Measurements from ENCODE around the gene PAAF1.
A peak's percentile ranks its signal among the peaks of the same experiment; 100 is the strongest.

Gene PAAF1

DNA sequence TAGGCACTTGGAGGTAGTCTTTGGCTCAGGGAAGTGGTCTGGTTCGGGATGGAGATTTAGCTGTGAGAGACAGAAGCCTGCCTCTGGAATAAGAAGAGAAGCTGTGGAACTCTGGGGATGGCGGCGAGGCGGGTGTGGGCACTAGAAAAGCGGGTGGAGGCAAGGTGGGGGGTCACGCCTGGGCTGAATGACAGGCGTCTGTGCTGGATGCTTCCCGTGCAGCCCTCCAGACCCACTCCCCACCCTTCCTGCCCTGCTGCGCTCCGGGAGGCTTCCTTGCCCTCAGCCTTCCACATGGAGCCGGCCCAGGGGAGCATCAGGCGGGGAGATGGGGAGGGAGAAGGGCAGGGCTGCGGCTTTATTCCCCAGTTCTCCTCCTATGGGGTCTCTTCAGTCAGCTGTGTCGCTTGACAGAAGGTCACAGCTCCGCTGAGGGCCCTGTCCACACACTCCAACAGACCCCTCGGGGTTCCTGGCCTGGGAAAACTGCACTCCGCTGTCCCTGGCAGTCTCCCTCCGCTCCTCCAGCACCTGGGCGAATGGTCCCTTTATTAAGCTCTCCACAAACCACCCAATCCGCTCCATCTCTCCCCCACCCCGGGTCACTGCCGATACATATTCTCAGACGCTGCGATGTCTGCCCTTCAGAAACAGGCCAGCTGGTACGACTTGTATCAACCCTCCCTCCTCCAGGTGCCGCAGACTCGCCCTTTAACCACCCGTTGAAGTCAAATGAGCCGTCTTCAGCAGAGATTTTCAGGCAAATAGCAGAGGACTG lies 80.3 kb downstream of the PAAF1 start:
- TF ChIP-seq, protein P1, sequence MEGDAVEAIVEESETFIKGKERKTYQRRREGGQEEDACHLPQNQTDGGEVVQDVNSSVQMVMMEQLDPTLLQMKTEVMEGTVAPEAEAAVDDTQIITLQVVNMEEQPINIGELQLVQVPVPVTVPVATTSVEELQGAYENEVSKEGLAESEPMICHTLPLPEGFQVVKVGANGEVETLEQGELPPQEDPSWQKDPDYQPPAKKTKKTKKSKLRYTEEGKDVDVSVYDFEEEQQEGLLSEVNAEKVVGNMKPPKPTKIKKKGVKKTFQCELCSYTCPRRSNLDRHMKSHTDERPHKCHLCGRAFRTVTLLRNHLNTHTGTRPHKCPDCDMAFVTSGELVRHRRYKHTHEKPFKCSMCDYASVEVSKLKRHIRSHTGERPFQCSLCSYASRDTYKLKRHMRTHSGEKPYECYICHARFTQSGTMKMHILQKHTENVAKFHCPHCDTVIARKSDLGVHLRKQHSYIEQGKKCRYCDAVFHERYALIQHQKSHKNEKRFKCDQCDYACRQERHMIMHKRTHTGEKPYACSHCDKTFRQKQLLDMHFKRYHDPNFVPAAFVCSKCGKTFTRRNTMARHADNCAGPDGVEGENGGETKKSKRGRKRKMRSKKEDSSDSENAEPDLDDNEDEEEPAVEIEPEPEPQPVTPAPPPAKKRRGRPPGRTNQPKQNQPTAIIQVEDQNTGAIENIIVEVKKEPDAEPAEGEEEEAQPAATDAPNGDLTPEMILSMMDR (IDR thresholded peaks at IDR 0.05; ENCODE audit: borderline replicate concordance, control extremely low read depth, extremely low read depth, insufficient read depth, missing control alignments) = no peak
- DNase-seq (ENCODE audit: low spot score) = no peak
- in situ Hi-C loops (cut with MboI; ENCODE audit: low sequenced_read_pairs, unreplicated experiment) = loop anchor here (25.0 kb wide), 1 partner anchor 280 kb away; no protein-coding TSS in a partner anchor

DNA sequence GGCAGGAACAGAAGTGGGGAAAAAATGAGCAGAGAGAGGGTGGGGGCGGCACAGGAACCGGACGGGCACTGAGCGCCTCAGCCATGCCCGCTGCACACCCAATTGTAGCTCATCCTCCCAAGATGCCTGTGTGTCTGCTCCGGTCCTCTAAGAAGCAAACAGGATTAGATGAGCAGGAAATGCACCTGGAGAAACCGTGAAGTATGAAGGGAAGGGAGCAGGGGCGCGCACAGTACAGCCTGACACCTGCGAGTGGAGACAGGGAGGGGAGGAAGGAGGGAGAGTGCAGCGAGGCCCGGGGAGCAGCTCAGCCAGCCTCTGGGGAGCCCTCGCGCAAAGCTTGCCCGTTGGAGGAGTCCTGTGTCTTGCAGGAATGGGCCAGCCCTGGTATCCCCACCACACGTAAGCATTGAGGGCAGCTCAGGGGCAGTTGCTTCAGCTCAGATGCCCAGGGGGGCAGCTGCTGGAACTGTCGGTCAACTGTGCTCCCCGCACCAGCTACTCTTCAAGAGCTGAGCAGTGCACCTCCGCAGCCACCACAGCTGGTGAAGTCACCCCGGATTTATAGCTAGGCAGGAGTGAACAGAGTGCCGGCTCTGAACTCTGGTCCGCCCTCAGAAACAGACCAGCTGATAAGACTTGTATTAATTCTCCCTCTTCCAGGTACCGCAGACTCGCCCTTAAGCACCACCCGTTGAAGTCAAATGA lies 81.0 kb downstream of the PAAF1 start:
- DNase-seq (ENCODE audit: low spot score) = no peak
- in situ Hi-C loops (cut with MboI; ENCODE audit: low sequenced_read_pairs, unreplicated experiment) = loop anchor here (25.0 kb wide), 1 partner anchor 279 kb away; no protein-coding TSS in a partner anchor
- TF ChIP-seq, protein P1 (IDR thresholded peaks at IDR 0.05; ENCODE audit: borderline replicate concordance, control extremely low read depth, extremely low read depth, insufficient read depth, missing control alignments) = no peak

DNA sequence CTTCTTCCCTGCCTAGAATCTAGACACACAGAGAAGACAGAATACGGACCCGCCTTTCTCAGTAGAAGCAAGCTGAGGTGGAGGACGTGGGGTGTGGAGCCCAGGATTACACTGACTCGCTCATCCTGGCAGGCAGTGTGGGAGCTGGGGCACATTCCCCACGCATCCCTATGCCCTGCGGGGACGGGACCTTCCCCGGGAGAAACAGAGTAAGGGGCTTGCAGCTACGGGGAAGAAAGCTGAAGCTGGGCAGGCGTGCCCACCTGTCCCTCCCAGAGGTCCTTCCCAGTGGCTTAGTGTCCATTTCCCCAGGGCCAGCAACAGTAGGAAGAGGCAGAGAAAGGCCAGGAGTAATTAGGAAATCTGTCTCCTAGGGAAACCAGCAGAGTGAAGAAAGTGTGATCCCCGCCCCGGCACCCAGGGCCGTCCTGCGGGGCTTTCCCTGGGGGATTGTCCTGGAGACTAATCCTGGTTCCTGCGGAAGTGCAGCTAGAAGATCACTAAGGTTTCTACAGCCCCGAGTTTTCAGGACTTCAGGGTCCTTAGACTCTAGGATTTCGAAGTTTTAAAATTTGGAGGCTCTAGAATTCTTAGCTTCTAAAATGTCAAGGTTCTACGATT lies 81.8 kb downstream of the PAAF1 start:
- DNase-seq (ENCODE audit: low spot score) = no peak
- in situ Hi-C loops (cut with MboI; ENCODE audit: low sequenced_read_pairs, unreplicated experiment) = loop anchor here (25.0 kb wide), 1 partner anchor 279 kb away; no protein-coding TSS in a partner anchor
- TF ChIP-seq, protein P1 (IDR thresholded peaks at IDR 0.05; ENCODE audit: borderline replicate concordance, control extremely low read depth, extremely low read depth, insufficient read depth, missing control alignments) = no peak

DNA sequence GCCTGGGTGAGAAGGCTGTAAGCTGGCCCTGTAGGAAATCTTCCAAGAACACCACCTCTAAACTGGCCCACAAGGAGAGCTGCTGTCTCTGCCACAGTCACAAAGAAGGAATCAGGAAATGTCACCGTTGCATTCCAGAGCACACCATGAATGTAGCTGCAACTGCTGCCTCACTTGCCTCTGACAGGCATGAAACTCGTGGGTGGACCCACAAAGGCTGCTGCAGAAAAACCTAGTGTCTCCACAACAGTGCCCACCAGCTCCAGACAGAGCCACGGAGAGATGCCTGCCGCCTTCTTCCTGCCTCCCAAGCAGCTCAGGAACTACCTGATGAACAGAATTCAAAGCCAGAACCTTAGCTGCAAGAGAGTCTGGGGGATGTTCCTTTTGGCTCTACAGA lies 84.5 kb downstream of the PAAF1 start:
- DNase-seq (ENCODE audit: low spot score) = peak; percentile 9
- TF ChIP-seq, protein P1 (IDR thresholded peaks at IDR 0.05; ENCODE audit: borderline replicate concordance, control extremely low read depth, extremely low read depth, insufficient read depth, missing control alignments) = no peak
- in situ Hi-C loops (cut with MboI; ENCODE audit: low sequenced_read_pairs, unreplicated experiment) = loop anchor here (25.0 kb wide), 1 partner anchor 276 kb away; no protein-coding TSS in a partner anchor

DNA sequence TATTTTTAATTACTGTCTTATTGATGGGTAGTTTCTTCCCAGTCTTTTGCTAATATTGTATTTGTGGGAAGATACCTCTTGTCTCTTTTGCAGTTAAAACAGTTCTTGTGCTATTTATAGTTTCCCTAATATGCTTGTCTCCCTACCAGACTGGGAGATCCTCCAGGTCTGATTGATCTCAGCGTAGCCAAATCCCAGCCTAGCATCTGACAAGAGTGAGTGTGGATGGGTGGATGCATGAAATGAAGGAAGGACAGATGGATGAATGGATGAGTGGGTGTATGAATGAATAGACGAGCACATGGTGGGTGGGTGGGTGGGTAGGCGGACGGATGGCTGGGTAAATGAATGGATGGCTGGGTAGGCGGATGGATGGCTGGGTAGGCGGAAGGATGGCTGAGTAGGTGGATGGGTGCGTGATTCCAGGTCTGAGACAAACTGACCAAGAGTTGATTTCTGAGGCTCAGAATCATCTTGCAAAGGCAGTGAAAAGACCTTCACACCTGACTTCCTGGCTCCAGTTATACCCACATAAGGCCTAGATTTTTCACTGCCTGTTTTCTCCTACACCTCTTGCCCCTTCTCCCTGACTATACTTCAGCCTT lies 85.4 kb downstream of the PAAF1 start:
- in situ Hi-C loops (cut with MboI; ENCODE audit: low sequenced_read_pairs, unreplicated experiment) = loop anchor here (25.0 kb wide), 1 partner anchor 275 kb away; no protein-coding TSS in a partner anchor
- TF ChIP-seq, protein P1 (IDR thresholded peaks at IDR 0.05; ENCODE audit: borderline replicate concordance, control extremely low read depth, extremely low read depth, insufficient read depth, missing control alignments) = no peak
- peak; percentile 8 for DNase-seq (ENCODE audit: low spot score)

DNA sequence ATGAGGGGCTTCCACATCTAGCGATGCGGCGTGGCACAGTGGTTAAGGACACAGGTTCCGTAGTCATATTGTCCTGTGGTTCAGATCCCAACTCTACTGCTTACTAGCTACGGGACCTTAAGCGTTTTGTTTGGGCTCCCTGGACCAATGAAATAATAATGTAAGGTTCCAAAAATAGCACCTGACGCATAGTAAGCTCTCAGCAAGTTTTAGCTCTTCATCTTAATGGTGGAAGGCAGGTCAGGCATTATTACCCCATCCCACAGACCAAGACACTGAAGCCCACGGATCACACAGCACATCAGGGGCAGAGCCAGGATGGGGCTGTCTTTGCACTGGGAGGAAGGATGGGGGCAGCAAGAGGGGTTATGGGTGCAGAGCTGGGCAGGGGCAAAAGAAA lies 87.1 kb downstream of the PAAF1 start:
- in situ Hi-C loops (cut with MboI; ENCODE audit: low sequenced_read_pairs, unreplicated experiment) = loop anchor here (25.0 kb wide), 1 partner anchor 273 kb away; no protein-coding TSS in a partner anchor
- DNase-seq (ENCODE audit: low spot score) = peak; percentile 6
- TF ChIP-seq, protein P1 (IDR thresholded peaks at IDR 0.05; ENCODE audit: borderline replicate concordance, control extremely low read depth, extremely low read depth, insufficient read depth, missing control alignments) = no peak
